Measurements from ENCODE around the gene ATP6V0A4.
A peak's percentile ranks its signal among the peaks of the same experiment; 100 is the strongest.

ATP6V0A4 gene

GRCh38 chr7:138797715-138798320, at the start of gene ATP6V0A4, which contains the start of gene TMEM213:
Gene ATP6V0A4 (minus strand): TSS chr7:138798196. CDS start chr7:138771247, 26,949 bp downstream.
Gene TMEM213 (plus strand): TSS chr7:138797994. CDS start chr7:138798105, 111 bp downstream.
- ATAC-seq = no peak

GRCh38 chr7:138845711-138846110, 47.7 kb upstream of the ATP6V0A4 start:
- TF ChIP-seq CSRNP3 (CRISPR knock-in tag; IDR thresholded peaks at IDR 0.05) (no peak), POU6F1 (CRISPR knock-in tag; IDR thresholded peaks at IDR 0.05; ENCODE audit: borderline replicate concordance, low read depth) (no peak), ZNF565 (CRISPR knock-in tag; conservative IDR thresholded peaks at IDR 0.05; ENCODE audit: low read depth) (no peak), BACH2 (CRISPR knock-in tag; IDR thresholded peaks at IDR 0.05; ENCODE audit: borderline replicate concordance) (no peak), ZFP30 (CRISPR knock-in tag; IDR thresholded peaks at IDR 0.05) (no peak), ARNTL (CRISPR knock-in tag; IDR thresholded peaks at IDR 0.05; ENCODE audit: borderline replicate concordance, low read depth) (no peak), ZNF70 (CRISPR knock-in tag; IDR thresholded peaks at IDR 0.05) (no peak), ZNF8 (CRISPR knock-in tag; IDR thresholded peaks at IDR 0.05) (no peak), RARB (CRISPR knock-in tag; IDR thresholded peaks at IDR 0.05) (no peak)
- TF ChIP-seq, protein P1, sequence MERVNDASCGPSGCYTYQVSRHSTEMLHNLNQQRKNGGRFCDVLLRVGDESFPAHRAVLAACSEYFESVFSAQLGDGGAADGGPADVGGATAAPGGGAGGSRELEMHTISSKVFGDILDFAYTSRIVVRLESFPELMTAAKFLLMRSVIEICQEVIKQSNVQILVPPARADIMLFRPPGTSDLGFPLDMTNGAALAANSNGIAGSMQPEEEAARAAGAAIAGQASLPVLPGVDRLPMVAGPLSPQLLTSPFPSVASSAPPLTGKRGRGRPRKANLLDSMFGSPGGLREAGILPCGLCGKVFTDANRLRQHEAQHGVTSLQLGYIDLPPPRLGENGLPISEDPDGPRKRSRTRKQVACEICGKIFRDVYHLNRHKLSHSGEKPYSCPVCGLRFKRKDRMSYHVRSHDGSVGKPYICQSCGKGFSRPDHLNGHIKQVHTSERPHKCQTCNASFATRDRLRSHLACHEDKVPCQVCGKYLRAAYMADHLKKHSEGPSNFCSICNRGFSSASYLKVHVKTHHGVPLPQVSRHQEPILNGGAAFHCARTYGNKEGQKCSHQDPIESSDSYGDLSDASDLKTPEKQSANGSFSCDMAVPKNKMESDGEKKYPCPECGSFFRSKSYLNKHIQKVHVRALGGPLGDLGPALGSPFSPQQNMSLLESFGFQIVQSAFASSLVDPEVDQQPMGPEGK (CRISPR knock-in tag; IDR thresholded peaks at IDR 0.05; ENCODE audit: borderline replicate concordance) = no peak
- ATAC-seq = no peak

More at GRCh38 chr7:138797715-138798320, at the start of gene ATP6V0A4, which contains the start of gene TMEM213:
- TF ChIP-seq TOX (CRISPR knock-in tag; IDR thresholded peaks at IDR 0.05; ENCODE audit: borderline replicate concordance) (no peak), CSDC2 (CRISPR knock-in tag; IDR thresholded peaks at IDR 0.05) (no peak), ZFP30 (CRISPR knock-in tag; IDR thresholded peaks at IDR 0.05) (no peak), ARNTL (CRISPR knock-in tag; IDR thresholded peaks at IDR 0.05; ENCODE audit: borderline replicate concordance, low read depth) (no peak)

DNA sequence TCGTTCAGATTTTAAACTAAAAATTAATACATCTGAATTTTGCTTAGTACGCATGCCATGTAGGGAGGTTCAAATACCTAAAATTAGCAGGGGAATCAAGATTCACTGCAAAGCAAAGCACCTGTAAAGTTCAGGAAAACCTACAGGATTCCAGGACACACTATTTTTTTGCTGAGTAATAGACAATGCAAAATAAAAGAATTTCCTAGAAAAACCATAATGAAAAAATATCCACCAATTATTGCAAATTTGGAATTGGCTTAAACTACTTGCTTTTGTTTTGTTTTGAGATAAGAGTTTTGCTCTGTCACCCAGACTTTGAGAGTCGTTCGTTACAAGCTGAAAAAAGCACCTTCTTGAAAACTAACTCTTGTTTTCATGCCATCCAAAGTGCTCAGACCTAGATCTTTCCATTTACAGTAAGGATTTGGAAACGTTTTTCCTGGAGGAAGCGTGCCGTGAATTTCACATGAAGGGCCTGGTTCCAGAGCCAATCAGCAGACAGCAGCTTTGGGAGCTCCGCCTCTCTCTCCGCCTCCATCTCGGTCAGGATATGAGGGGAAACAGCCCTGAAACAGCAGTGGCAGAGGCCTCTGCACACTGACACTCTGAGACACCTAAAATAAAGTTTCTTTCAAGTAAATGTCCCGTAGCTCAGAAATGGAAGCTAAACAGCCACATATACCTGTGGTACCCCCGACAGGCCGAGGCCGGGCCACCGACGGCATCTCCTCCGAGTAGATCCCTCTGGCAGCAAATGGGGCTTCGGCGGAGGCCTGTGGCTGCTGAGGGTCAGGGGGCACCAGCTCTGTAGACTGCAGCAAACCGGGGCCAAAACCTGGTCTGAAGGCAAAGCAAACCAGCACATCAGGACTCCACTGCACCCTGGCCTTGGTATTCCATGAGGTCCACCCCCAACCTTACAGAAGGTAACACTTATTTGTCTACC, 45.9 kb upstream of the ATP6V0A4 start:
- TF ChIP-seq OSR1 (CRISPR knock-in tag; IDR thresholded peaks at IDR 0.05) (no peak), POU6F1 (CRISPR knock-in tag; IDR thresholded peaks at IDR 0.05; ENCODE audit: borderline replicate concordance, low read depth) (no peak)
- ATAC-seq = no peak

- ATAC-seq = peak; percentile 98
These were observed 44.1 kb upstream of the ATP6V0A4 start for GRCh38 chr7:138842111-138842510.

DNA sequence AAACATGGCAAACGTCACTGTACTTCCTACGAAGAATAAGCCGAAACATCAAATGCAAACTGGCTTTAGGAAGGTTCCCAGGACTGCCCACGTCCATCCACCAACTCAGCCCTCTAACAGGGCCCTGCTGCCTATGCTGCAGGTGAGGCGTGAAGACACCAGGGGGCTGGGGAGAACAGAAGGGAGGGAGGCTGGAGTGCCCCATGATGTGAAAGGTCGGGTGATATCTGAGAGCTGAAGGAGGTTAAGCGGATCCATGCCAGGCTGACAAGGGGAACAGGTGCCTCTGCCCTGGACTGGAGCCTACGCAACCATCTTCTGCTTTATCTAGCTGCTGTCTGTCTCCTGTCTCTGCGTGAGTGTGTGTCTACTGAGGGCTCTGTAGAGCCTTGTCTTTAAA, 40.2 kb upstream of the ATP6V0A4 start:
- no peak for ATAC-seq
- TF ChIP-seq POU6F1 (CRISPR knock-in tag; IDR thresholded peaks at IDR 0.05; ENCODE audit: borderline replicate concordance, low read depth) = no peak
- TF ChIP-seq SNAI2 (CRISPR knock-in tag; IDR thresholded peaks at IDR 0.05) = no peak
- no peak for TF ChIP-seq TCF4 (CRISPR knock-in tag; IDR thresholded peaks at IDR 0.05; ENCODE audit: borderline replicate concordance)
- no peak for TF ChIP-seq PPARA (CRISPR knock-in tag; IDR thresholded peaks at IDR 0.05; ENCODE audit: borderline replicate concordance)
- no peak for TF ChIP-seq ZNF8 (CRISPR knock-in tag; IDR thresholded peaks at IDR 0.05)
- no peak for TF ChIP-seq TOX (CRISPR knock-in tag; IDR thresholded peaks at IDR 0.05; ENCODE audit: borderline replicate concordance)

More at GRCh38 chr7:138842111-138842510, 44.1 kb upstream of the ATP6V0A4 start:
- no peak for TF ChIP-seq ZNF565 (CRISPR knock-in tag; conservative IDR thresholded peaks at IDR 0.05; ENCODE audit: low read depth)
- no peak for TF ChIP-seq ISL1 (CRISPR knock-in tag; IDR thresholded peaks at IDR 0.05)
- TF ChIP-seq ESRRG (CRISPR knock-in tag; IDR thresholded peaks at IDR 0.05) = no peak

Measured in SK-N-SH treated with all-trans-retinoic acid at 6 μM for 48 hours (cell line).